Neural progenitor cell (in vitro differentiated cells): ENCODE measurements around the gene HPGD. TPM values are rescaled to one million over a fixed set of nuclear protein-coding genes. Genes with fewer than 3 reads are reported as not detected.

Source experiments
- DNase-seq: peaks from one replicate; pipeline ENCODE4 v3.0.0-alpha.2; 2016; ENCODE audit warnings: low spot score
- H2AFZ ChIP-seq: fragments of 200-600 bp; sonication (generic); replicated peaks from 2 replicates; pipeline ENCODE4 v1.6.1; 2016; ENCODE audit warnings: antibody characterized with exemption
- H3F3A ChIP-seq: fragments of 200-600 bp; sonication (generic); 2 replicates; pipeline ENCODE4 v1.6.1; 2016; ENCODE audit warnings: antibody characterized with exemption, low read depth
- H3K27ac ChIP-seq: fragments of 200-600 bp; sonication (generic); 2 replicates; pipeline ENCODE4 v1.5.1; 2016; ENCODE audit warnings: mild to moderate bottlenecking
- H3K27me3 ChIP-seq: fragments of 200-600 bp; sonication (generic); 2 replicates; pipeline ENCODE4 v1.6.1; 2016; ENCODE audit warnings: mild to moderate bottlenecking, moderate library complexity
- H3K36me3 ChIP-seq: fragments of 200-600 bp; sonication (generic); 2 replicates; pipeline ENCODE4 v1.5.1; 2016
- H3K4me1 ChIP-seq: fragments of 200-600 bp; sonication (generic); 2 replicates; pipeline ENCODE4 v1.6.1; 2016; ENCODE audit warnings: mixed run types
- H3K4me2 ChIP-seq: fragments of 200-600 bp; sonication (generic); 2 replicates; pipeline ENCODE4 v1.6.1; 2016
- H3K4me3 ChIP-seq: fragments of 200-600 bp; sonication (generic); 2 replicates; pipeline ENCODE4 v1.5.1; 2016
- H3K79me2 ChIP-seq: fragments of 200-600 bp; sonication (generic); 2 replicates; pipeline ENCODE4 v1.6.1; 2016; ENCODE audit warnings: low read depth
- H3K9ac ChIP-seq: fragments of 200-600 bp; sonication (generic); 2 replicates; pipeline ENCODE4 v1.6.1; 2016
- H3K9me3 ChIP-seq: fragments of 200-600 bp; sonication (generic); 2 replicates; pipeline ENCODE4 v1.5.1; 2016; ENCODE audit warnings: low read depth
- H4K20me1 ChIP-seq: fragments of 200-600 bp; sonication (generic); 2 replicates; pipeline ENCODE4 v1.6.1; 2016; ENCODE audit warnings: low read depth
- H3K27ac Mint-ChIP-seq: 3 replicates; pipeline ENCODE4 v1.8.0; 2021; ENCODE audit warnings: mixed read lengths
- H3K27me3 Mint-ChIP-seq: 2 replicates; pipeline ENCODE4 v1.8.0; 2022; ENCODE audit warnings: low read depth, mild to moderate bottlenecking, inconsistent platforms, moderate library complexity, mixed read lengths; ENCODE audit not compliant: insufficient read depth
- H3K36me3 Mint-ChIP-seq: 3 replicates; pipeline ENCODE4 v1.8.0; 2021; ENCODE audit warnings: mixed read lengths
- H3K4me1 Mint-ChIP-seq: 3 replicates; pipeline ENCODE4 v1.8.0; 2021; ENCODE audit warnings: mixed read lengths
- H3K4me3 Mint-ChIP-seq: 3 replicates; pipeline ENCODE4 v1.8.0; 2021; ENCODE audit warnings: mild to moderate bottlenecking, moderate library complexity, mixed read lengths
- H3K9me3 Mint-ChIP-seq: 3 replicates; pipeline ENCODE4 v1.8.0; 2020; ENCODE audit warnings: mixed read lengths
- CTCF ChIP-seq: fragments of 200-600 bp; sonication (generic); IDR thresholded peaks from 2 replicates; pipeline ENCODE4 v1.5.1; 2017; ENCODE audit warnings: antibody characterized with exemption, mild to moderate bottlenecking
- EZH2 ChIP-seq: fragments of 200-600 bp; sonication (generic); IDR thresholded peaks from 2 replicates; pipeline ENCODE4 v1.6.1; 2017; ENCODE audit warnings: antibody characterized with exemption, mild to moderate bottlenecking, moderate library complexity
- EZH2phosphoT487 ChIP-seq: fragments of 200-600 bp; sonication (generic); IDR thresholded peaks from 2 replicates; pipeline ENCODE4 v1.6.1; 2017; ENCODE audit warnings: antibody characterized with exemption
- total RNA-seq: library from RNA; depleted of rRNA; stranded (reverse); fragments of >200 nt; gene quantifications from 2 replicates; pipeline ENCODE4 v1.2.3, GENCODE V29; 2015; ENCODE audit warnings: low replicate concordance

HPGD gene
- total RNA-seq, 1 donor from 2014 or later = not detected

- no peaks in the 10 kb centered on the region for H3K36me3 Mint-ChIP-seq
- H3K27me3 Mint-ChIP-seq = no peaks in the 10 kb centered on the region
- Histone ChIP-seq H2AFZ (no peak overlapping the region), H3K4me3 (no peak overlapping the region), H3K4me2 (no peak overlapping the region), H3K27ac (no peak overlapping the region), H3K9ac (no peak overlapping the region), H3K79me2 (no peaks in the 10 kb centered on the region), H3K36me3 (no peaks in the 10 kb centered on the region), H3K4me1 (no peaks in the 10 kb centered on the region), H3K9me3 (no peaks in the 10 kb centered on the region), H3F3A (no peaks in the 10 kb centered on the region), H4K20me1 (no peaks in the 10 kb centered on the region), H3K27me3 (no peaks in the 10 kb centered on the region)
- H3K27ac Mint-ChIP-seq = no peak overlapping the region
- DNase-seq = no peak
- no peak for TF ChIP-seq EZH2phosphoT487
- TF ChIP-seq EZH2 = no peak
- no peak for TF ChIP-seq CTCF
- no peak overlapping the region for H3K4me3 Mint-ChIP-seq
- H3K4me1 Mint-ChIP-seq = no peaks in the 10 kb centered on the region
- no peaks in the 10 kb centered on the region for H3K9me3 Mint-ChIP-seq
Observed at GRCh38 chr4:174554231-174554728, 32.0 kb upstream of the HPGD start.

GRCh38 chr4:174553828-174554227 is 31.5 kb upstream of the HPGD start:
- H3K9ac ChIP-seq = no peak overlapping the region
- H3K4me3 ChIP-seq = no peak overlapping the region
- TF ChIP-seq EZH2 = no peak
- TF ChIP-seq EZH2phosphoT487 = no peak
- no peak for TF ChIP-seq CTCF
- Mint-ChIP-seq H3K27ac (no peak overlapping the region), H3K9me3 (no peaks in the 10 kb centered on the region), H3K27me3 (no peaks in the 10 kb centered on the region), H3K4me1 (no peaks in the 10 kb centered on the region), H3K36me3 (no peaks in the 10 kb centered on the region), H3K4me3 (no peak overlapping the region)
- no peaks in the 10 kb centered on the region for H3K4me1 ChIP-seq
- no peaks in the 10 kb centered on the region for H3K27me3 ChIP-seq
- H4K20me1 ChIP-seq = no peaks in the 10 kb centered on the region
- no peak overlapping the region for H2AFZ ChIP-seq
- no peak for DNase-seq
- H3K27ac ChIP-seq = no peak overlapping the region
- no peak overlapping the region for H3K4me2 ChIP-seq
- H3F3A ChIP-seq = no peaks in the 10 kb centered on the region
- H3K79me2 ChIP-seq = no peaks in the 10 kb centered on the region
- no peaks in the 10 kb centered on the region for H3K36me3 ChIP-seq
- no peaks in the 10 kb centered on the region for H3K9me3 ChIP-seq

- Mint-ChIP-seq H3K27ac (no peak overlapping the region), H3K27me3 (no peaks in the 10 kb centered on the region)
- no peak for DNase-seq
Observed at GRCh38 chr4:174553031-174553430, 30.7 kb upstream of the HPGD start.

More at GRCh38 chr4:174553031-174553430, 30.7 kb upstream of the HPGD start:
- Mint-ChIP-seq H3K9me3 (no peaks in the 10 kb centered on the region), H3K4me3 (no peak overlapping the region), H3K4me1 (no peaks in the 10 kb centered on the region), H3K36me3 (no peaks in the 10 kb centered on the region)
- no peak for TF ChIP-seq EZH2phosphoT487
- TF ChIP-seq EZH2 = no peak
- TF ChIP-seq CTCF = no peak
- H3K27ac ChIP-seq = no peak overlapping the region
- no peaks in the 10 kb centered on the region for H3F3A ChIP-seq
- no peaks in the 10 kb centered on the region for H3K27me3 ChIP-seq
- no peaks in the 10 kb centered on the region for H3K36me3 ChIP-seq
- no peak overlapping the region for H2AFZ ChIP-seq
- H4K20me1 ChIP-seq = no peaks in the 10 kb centered on the region
- no peak overlapping the region for H3K9ac ChIP-seq
- H3K9me3 ChIP-seq = no peaks in the 10 kb centered on the region
- H3K4me1 ChIP-seq = no peaks in the 10 kb centered on the region
- no peak overlapping the region for H3K4me3 ChIP-seq
- no peaks in the 10 kb centered on the region for H3K79me2 ChIP-seq
- H3K4me2 ChIP-seq = no peak overlapping the region
